Ishikawa (cell line): Measurements from ENCODE around the gene USP6NL.

Source experiments
- CEBPB ChIP-seq: IDR thresholded peaks from 2 replicates; pipeline ENCODE4 v1.6.1; 2012
- CREB1 ChIP-seq: IDR thresholded peaks from 2 replicates; pipeline ENCODE4 v1.6.1; 2012; ENCODE audit warnings: low read depth
- EGR1 ChIP-seq: IDR thresholded peaks from 2 replicates; pipeline ENCODE4 v1.6.1; 2012
- EP300 ChIP-seq: IDR thresholded peaks from 2 replicates; pipeline ENCODE4 v1.6.1; 2012; ENCODE audit warnings: borderline replicate concordance
- FOXM1 ChIP-seq: IDR thresholded peaks from 2 replicates; pipeline ENCODE4 v1.6.1; 2012; ENCODE audit warnings: low read depth, borderline replicate concordance
- NFIC ChIP-seq: IDR thresholded peaks from 2 replicates; pipeline ENCODE4 v1.6.1; 2012
- RAD21 ChIP-seq: IDR thresholded peaks from 2 replicates; pipeline ENCODE4 v1.6.1; 2012; ENCODE audit warnings: low read depth
- TAF1 ChIP-seq: IDR thresholded peaks from 2 replicates; pipeline ENCODE4 v1.6.1; 2012; ENCODE audit warnings: low read depth, mild to moderate bottlenecking
- TCF12 ChIP-seq: IDR thresholded peaks from 2 replicates; pipeline ENCODE4 v1.6.1; 2012; ENCODE audit warnings: low read depth
- TEAD4 ChIP-seq: IDR thresholded peaks from 2 replicates; pipeline ENCODE4 v1.6.1; 2012
- YY1 ChIP-seq: IDR thresholded peaks from 2 replicates; pipeline ENCODE4 v1.6.1; 2012; ENCODE audit warnings: low read depth
- ZBTB7A ChIP-seq: IDR thresholded peaks from 2 replicates; pipeline ENCODE4 v1.6.1; 2012; ENCODE audit warnings: low read depth
- TF ChIP-seq, protein P1 (sequence below): IDR thresholded peaks from 2 replicates; pipeline ENCODE4 v1.6.1; 2012; ENCODE audit warnings: low read depth, mild to moderate bottlenecking
- TF ChIP-seq, protein P2 (sequence below): IDR thresholded peaks from 2 replicates; pipeline ENCODE4 v1.6.1; 2012
- TF ChIP-seq, protein P3 (sequence below): IDR thresholded peaks from 2 replicates; pipeline ENCODE4 v1.6.1; 2012

USP6NL gene

DNA sequence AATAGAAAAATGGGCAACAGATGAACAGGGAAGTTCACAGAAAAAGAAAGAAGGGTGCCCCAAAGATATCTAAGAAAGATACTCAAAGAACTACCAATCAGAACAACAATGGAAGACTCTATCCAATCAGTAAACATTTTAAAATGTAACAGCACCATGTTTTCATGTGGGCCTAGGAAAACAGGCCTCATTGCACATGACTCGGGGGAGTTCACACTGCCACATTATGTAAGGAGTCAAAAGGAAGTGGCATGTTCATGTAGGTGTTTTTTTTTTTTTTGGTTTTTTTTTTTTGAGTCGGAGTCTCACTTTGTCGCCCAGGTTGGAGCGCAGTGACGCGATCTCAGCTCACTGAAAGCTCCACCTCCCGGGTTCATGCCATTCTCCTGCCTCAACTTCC lies 132.2 kb downstream of the USP6NL start:
- TF ChIP-seq, protein P1, sequence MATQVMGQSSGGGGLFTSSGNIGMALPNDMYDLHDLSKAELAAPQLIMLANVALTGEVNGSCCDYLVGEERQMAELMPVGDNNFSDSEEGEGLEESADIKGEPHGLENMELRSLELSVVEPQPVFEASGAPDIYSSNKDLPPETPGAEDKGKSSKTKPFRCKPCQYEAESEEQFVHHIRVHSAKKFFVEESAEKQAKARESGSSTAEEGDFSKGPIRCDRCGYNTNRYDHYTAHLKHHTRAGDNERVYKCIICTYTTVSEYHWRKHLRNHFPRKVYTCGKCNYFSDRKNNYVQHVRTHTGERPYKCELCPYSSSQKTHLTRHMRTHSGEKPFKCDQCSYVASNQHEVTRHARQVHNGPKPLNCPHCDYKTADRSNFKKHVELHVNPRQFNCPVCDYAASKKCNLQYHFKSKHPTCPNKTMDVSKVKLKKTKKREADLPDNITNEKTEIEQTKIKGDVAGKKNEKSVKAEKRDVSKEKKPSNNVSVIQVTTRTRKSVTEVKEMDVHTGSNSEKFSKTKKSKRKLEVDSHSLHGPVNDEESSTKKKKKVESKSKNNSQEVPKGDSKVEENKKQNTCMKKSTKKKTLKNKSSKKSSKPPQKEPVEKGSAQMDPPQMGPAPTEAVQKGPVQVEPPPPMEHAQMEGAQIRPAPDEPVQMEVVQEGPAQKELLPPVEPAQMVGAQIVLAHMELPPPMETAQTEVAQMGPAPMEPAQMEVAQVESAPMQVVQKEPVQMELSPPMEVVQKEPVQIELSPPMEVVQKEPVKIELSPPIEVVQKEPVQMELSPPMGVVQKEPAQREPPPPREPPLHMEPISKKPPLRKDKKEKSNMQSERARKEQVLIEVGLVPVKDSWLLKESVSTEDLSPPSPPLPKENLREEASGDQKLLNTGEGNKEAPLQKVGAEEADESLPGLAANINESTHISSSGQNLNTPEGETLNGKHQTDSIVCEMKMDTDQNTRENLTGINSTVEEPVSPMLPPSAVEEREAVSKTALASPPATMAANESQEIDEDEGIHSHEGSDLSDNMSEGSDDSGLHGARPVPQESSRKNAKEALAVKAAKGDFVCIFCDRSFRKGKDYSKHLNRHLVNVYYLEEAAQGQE = no peak
- TF ChIP-seq EP300 (no peak), RAD21 (no peak), ZBTB7A (no peak), NFIC (no peak), TEAD4 (no peak), TAF1 (no peak), YY1 (no peak), EGR1 (no peak), FOXM1 (no peak), CEBPB (no peak), TCF12 (no peak), CREB1 (no peak)
- TF ChIP-seq, protein P2, sequence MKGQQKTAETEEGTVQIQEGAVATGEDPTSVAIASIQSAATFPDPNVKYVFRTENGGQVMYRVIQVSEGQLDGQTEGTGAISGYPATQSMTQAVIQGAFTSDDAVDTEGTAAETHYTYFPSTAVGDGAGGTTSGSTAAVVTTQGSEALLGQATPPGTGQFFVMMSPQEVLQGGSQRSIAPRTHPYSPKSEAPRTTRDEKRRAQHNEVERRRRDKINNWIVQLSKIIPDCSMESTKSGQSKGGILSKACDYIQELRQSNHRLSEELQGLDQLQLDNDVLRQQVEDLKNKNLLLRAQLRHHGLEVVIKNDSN = no peak
- TF ChIP-seq, protein P3, sequence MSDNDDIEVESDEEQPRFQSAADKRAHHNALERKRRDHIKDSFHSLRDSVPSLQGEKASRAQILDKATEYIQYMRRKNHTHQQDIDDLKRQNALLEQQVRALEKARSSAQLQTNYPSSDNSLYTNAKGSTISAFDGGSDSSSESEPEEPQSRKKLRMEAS = no peak

DNA sequence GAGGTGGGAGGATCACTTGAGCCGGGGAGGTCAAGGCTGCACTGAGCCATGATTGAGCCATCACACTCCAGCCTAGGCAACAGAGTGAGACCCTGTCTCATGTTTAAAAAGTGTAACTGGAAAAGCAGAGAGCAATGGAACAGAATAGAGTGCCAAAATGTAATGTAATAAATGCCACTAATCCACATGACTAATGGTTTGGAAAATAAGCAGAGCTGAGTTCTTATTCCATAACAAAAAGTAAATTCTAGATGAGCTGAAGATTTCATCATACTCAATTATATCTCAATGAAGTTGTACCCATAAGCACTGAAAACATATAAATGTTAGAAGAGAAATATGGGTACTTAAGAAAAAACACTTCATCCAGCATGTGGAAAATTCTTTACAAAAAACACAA lies 132.6 kb downstream of the USP6NL start:
- TF ChIP-seq TAF1 = no peak
- TF ChIP-seq, protein P1 = no peak
- TF ChIP-seq, protein P2 = no peak
- TF ChIP-seq RAD21 = no peak
- TF ChIP-seq CEBPB = no peak
- TF ChIP-seq, protein P3 = no peak
- no peak for TF ChIP-seq TCF12
- TF ChIP-seq YY1 = no peak
- no peak for TF ChIP-seq EP300
- no peak for TF ChIP-seq EGR1
- TF ChIP-seq NFIC = no peak
- TF ChIP-seq CREB1 = no peak
- TF ChIP-seq ZBTB7A = no peak
- TF ChIP-seq FOXM1 = no peak
- TF ChIP-seq TEAD4 = no peak

DNA sequence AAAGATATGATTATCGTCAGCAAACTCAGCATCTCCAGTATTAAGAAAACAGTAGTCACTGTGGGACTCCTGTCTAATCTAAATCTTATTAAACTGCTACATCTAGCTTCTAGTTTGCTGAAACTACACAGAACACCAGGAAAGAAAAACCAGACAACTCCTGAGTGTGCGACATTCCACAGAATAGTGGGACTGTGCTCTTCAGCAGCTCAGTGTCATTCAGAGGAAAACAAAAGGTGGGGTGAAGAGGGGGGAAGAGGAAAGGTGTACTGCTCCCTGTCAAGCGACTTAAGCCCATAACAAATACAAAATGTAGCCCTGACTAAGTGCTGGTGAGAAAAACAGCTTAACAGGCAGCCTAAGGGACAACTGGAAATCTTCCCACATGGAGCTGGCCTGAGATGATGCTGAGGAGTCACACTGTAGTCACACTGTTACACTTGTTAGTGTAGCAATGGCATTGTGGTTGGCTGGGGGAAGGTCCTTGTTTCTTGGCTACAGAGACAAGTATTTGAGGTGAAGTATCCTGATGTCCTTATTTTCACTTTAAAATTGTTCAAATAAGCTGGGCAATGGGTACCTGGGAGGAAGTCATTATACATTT lies 135.5 kb downstream of the USP6NL start:
- no peak for TF ChIP-seq CREB1
- no peak for TF ChIP-seq CEBPB
- TF ChIP-seq, protein P1 = no peak
- TF ChIP-seq YY1 = no peak
- TF ChIP-seq NFIC = no peak
- TF ChIP-seq, protein P3 = no peak
- TF ChIP-seq TCF12 = no peak
- no peak for TF ChIP-seq RAD21
- TF ChIP-seq FOXM1 = no peak
- TF ChIP-seq EP300 = no peak
- TF ChIP-seq EGR1 = no peak
- TF ChIP-seq TAF1 = no peak
- TF ChIP-seq ZBTB7A = no peak
- TF ChIP-seq, protein P2 = no peak
- no peak for TF ChIP-seq TEAD4

DNA sequence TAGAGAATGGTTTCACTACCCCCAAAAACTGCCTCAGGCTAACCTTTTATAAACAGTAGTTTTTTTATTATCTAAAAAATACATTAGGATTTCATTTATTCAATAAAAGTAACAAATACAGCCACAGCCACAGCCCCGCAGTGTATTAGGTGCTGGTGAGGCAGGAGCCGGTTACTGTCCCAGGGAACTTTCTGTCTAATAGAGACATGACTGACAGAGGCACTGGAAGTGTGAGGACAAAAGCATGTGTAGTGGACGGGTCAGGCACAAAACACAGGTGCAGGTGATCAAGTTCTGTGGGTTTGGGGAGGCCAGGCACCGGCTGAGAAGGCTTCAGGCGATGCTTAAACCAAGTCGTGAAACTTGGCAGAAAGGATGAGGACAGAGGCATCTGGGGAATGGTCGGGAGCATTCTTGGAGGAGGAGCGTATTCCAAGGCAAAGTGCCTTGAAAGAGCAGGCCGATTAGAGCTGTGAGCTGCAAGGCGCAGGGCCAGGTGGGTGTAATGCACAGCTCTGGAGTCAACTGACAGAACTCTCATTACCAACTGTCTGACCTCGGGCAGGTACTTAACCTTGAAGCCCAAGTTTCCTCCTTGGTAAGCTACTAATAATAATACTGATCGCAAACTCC lies 138.2 kb downstream of the USP6NL start:
- TF ChIP-seq FOXM1 = no peak
- TF ChIP-seq ZBTB7A = no peak
- TF ChIP-seq RAD21 = no peak
- no peak for TF ChIP-seq NFIC
- TF ChIP-seq CEBPB = no peak
